Kasumi-1 (cell line): ENCODE results near the gene ADD1.

Experiments used
- DNase-seq, 2 experiments: peaks; one replicate each; lab custom pipeline; 2025; lab: John Stamatoyannopoulos, UW

The ADD1 gene

GRCh38 chr4:2822461-2823300, 21.0 kb upstream of the ADD1 start:
- DNase-seq, result no peak

GRCh38 chr4:2823301-2823670, 20.4 kb upstream of the ADD1 start:
- no peak for DNase-seq

GRCh38 chr4:2823671-2824328, 19.8 kb upstream of the ADD1 start:
- DNase-seq, result no peak

DNA sequence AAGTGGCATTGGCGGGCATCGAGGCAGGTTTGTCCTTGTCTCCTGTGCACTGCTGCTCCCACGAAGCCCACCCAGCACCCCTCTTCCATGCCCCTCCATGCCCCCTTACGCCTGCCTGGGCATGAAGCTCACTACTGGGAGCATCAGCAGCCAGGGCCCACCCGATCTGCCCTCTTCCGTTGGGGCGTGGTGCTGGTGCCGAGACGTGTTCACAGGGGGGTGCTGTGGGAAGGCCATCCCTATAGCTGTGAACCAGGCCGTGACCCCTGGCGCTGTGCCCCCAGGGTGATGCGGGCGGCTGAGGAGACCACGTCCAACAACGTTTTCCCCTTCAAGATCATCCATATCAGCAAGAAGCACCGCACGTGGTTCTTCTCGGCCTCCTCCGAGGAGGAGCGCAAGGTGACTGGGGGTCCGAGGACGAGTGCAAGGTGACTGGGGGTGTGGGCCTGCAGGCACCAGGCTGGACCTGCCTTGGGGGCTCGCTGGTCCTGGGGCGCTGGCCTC, 19.3 kb upstream of the ADD1 start:
- DNase-seq, result no peak

DNA sequence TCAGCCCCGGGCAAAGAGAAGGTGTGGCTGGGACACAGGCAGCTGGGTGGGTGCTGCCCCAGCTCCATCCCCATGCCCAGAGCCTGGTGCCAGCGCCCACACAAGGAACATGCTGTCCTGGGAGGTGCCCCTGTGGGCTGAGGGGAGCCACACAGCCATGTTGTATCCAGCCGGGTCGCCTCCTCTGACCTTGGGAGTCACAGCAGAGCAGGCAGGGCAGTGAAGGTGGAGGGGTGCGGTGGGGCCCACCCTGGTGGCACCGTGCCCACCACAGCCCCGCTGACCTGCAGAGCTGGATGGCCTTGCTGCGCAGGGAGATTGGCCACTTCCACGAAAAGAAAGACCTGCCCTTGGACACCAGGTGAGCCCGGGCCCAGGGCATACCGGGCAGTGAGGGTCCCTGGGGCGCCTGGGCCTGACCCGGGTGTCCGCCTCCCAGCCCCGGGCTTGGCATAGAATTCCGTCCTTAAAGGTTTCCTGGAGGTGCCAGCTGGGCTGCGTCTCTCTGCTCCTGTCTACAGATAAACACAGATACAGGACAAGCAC, 18.7 kb upstream of the ADD1 start:
- no peak for DNase-seq

DNA sequence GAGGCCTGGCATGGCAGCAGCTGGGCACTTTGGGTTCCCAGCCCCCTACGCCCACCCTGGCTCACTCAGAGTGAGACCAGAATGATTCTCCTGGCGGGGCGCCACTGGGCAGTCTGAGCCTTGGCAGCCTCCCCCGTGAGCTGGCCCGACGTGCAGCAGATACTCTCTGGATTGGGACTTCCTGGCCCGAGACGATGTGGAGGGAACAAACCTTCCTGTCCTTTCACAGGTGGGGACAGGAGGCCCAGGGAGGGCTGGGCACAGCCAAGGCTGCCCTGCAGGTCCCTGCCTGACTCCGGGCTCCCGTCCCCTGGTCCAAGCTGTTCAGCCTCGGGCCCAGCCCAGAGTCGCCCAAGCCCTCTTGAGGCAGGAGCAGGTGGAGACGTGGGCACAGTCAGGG, 17.9 kb upstream of the ADD1 start:
- no peak for DNase-seq

DNA sequence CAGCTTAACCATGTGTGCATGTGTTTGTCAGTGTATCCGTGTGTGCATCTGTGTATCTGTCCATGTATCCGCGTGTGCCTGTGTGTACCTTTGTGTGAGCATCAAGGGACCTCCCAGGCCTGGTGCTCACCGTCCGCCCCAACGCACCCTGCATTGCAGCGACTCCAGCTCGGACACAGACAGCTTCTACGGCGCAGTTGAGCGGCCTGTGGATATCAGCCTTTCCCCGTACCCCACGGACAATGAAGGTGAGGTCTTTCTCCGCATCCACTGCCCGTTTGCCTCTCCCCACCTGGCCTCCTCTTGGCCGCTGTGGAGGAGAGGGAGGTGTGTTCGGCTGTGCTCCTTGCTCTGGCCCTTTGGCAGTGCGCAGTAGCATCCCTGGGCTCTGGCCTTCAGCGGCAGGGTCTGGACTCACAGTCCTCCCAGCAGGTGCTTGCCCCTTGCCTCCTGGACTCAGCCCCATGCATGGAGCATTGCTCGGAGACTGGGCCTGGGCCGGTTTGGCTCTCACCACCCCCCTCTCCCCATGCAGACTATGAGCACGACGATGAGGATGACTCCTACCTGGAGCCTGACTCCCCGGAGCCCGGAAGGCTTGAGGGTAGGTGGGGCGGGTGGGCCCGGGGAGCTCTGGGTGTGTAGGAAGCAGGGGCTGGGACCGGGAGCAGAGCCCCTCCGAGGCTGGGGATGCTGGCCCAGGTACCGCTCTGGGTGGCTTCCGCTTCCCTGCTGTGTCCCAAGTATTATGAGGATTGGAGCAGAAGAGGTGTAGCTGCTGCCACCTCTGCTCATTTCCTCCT, 16.4 kb upstream of the ADD1 start:
- DNase-seq, result no peak

- no peak for DNase-seq
Observed at GRCh38 chr4:2827874-2828751, 15.5 kb upstream of the ADD1 start.

DNA sequence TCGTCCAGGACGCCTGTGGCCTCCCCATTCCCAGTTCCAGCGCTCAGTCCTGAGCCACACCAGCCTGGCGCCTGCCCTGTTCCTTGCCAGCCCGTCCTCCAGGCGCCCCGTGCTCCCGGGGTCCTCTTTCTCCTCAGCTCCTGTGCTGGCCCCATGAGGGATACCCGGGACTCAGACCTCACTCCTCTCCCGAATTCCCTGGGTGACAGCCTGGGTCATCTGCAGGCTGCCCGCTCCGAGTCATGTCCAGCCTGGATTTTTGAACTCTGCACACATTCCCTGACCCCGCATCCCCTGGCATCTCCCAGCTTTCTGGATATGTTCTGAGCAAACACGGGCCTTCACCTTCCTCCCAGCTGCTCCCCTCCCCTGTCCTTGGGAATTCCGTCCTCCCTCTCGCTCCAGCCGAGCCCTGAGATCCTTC, 14.9 kb upstream of the ADD1 start:
- no peak for DNase-seq

GRCh38 chr4:2829321-2829932, 14.2 kb upstream of the ADD1 start:
- DNase-seq, result no peak

DNA sequence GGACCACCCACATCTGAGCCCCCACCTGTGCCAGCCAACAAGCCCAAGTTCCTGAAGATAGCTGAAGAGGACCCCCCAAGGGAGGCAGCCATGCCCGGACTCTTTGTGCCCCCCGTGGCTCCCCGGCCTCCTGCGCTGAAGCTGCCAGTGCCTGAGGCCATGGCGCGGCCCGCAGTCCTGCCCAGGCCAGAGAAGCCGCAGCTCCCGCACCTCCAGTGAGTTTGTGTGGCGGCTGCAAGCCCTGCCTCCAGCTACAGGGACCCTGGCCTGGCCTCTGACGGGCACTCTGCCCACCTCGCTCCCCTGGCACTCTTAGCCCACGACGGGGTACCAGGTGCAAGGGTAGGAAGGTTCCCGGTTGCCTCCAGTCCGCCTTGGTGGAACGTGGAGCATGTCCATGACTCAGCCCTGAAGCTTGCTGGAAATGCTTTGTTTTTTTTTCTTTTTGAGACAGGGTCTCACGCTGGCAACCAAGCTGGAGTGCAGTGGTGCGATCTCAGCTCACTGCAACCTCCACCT, 13.7 kb upstream of the ADD1 start:
- DNase-seq, result no peak

DNA sequence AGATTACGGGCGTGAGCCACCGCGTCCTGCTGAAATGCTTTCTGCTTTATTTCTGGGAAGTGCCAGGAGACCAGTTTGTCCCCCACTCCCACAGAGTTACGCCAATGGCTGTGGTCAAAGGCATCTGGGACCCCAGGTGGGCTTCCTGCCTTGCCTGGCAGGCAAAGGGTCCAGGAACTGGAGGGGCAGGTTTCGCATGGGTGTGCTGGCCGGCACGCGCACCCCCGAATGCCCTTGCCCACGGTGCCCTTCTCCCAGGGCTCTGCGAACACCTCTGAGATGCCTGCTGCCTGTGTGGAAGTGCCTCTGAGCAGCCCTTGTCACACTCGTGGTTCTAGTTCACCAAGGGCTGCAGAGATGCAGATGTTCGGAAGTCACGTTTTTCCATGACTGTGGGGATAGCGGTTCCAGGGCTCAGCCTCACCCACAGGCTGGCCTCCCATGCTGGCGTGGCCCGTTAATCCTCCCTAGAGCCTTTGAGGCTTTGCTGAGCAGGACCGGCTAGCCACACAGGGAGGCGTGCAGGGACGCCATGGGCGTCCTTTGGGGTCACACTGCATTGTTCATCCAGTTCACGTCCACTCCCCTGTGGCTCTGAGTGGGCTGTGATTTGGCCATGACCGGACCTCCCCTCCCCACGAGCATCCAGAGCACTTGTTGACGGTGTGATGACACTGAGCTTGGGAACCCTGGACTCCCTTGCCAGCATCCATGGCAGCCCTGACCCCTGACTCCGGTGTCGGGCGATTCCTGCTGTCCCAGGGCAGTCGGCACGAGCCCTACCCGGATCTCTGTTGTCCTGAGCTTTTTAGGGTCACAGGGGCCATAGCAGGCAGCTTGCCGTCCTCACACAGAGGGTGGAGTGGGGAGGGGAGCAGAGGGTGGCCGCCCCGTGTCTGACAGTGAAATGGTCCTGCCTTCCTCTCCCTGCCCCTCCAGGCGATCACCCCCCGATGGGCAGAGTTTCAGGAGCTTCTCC, 12.7 kb upstream of the ADD1 start:
- no peak for DNase-seq

- no peak for DNase-seq
Observed at GRCh38 chr4:2831611-2832308, 11.9 kb upstream of the ADD1 start.

GRCh38 chr4:2832309-2832980, 11.2 kb upstream of the ADD1 start:
- no peak for DNase-seq

DNA sequence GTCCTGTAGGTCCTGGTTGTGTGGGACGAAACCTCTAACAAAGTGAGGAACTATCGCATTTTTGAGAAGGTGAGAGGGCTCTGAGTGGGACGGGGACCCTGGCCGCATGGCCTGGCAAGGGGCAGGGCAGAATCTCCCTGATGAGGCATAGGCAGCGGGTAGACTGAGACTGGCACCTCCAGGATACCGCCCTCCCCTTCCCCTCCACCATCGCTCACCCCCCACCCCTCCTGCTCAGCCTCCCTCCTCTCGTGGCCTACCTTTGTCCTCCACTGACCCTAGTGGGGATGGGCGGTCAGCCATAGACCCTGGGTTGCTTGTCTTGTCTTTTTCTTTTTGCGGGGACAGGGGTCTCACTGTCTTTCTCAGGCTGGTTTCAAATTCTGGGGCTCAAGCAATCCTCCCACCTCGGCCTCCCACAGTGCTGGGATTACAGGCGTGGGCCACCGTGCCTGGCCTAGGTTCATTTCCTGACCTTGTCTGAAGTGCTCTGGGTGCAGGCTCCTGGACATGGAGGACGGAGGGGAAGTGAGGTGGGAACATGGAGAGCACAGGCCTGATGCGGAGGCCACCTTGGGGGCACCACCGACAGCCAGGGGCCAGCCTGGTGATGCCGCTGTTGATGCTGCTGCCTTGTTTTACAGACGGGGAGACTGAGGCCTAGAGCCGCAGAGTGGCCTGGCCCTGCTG, 10.5 kb upstream of the ADD1 start:
- no peak for DNase-seq

DNA sequence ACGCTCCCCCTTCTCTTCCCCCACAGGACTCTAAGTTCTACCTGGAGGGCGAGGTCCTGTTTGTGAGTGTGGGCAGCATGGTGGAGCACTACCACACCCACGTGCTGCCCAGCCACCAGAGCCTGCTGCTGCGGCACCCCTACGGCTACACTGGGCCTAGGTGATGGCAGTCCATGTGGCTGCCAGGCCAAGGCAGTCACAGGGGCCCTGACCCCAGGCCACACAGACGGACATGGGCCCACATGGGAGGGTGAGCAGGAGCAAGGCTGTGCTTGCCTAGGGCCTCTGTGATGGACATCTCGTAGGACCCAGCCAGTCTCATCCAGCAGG, 10.0 kb upstream of the ADD1 start:
- DNase-seq, result no peak

GRCh38 chr4:2834001-2834921, 9.4 kb upstream of the ADD1 start:
- no peak for DNase-seq
